Endothelial cell of umbilical vein (primary cell): ENCODE results near the gene CD8A. TPM values are rescaled to one million over a fixed set of nuclear protein-coding genes. Genes with fewer than 3 reads are reported as not detected.

Experiments
- BruUV-seq: library from RNA; stranded (reverse); fragments of 400-500 nt; replicated peaks from 2 replicates; lab custom pipeline; 2021; lab: Mats Ljungman, UMichigan
- CTCF ChIA-PET: fragments of 300-600, 350-600 bp; sonication (Branson Sonifier 250); formaldehyde crosslinking; loops from one replicate; lab custom pipeline; 2021; ENCODE audit warnings: antibody characterized with exemption, inconsistent platforms; lab: Charles Lee
- POLR2A ChIA-PET: fragments of 300-600, 350-600 bp; sonication (Branson Sonifier 250); formaldehyde crosslinking; loops from one replicate; lab custom pipeline; 2021; ENCODE audit warnings: antibody characterized with exemption, inconsistent platforms; lab: Charles Lee
- DNase-seq: peaks from one replicate; pipeline ENCODE4 v3.0.0-alpha.2; 2011; ENCODE audit warnings: low read depth, low spot score
- FAIRE-seq: peaks from 2 replicates; lab custom pipeline; 2011; peaks lifted over from hg19 to GRCh38; lab: Jason Lieb, UNC
- H2AFZ ChIP-seq: 2 replicates; pipeline ENCODE4 v1.6.0; 2012; ENCODE audit warnings: low read depth, low read length, control low read depth, inconsistent platforms
- H3K27ac ChIP-seq: 2 replicates; pipeline ENCODE4 v1.5.1; 2011; ENCODE audit warnings: low read depth, mild to moderate bottlenecking, control low read depth, low read length, moderate library complexity; ENCODE audit not compliant: insufficient read depth
- H3K27me3 ChIP-seq, 2 experiments: 2 replicates each; pipeline versions ENCODE4 v1.6.0 to v1.6.1; 2011; ENCODE audit warnings: low read length in 2 of 2, mixed read lengths in 1 of 2; ENCODE audit not compliant: control insufficient read depth in 2 of 2, insufficient read depth in 2 of 2
- H3K36me3 ChIP-seq, 2 experiments: 2 replicates in 1 of 2; 3 replicates in 1 of 2; pipeline ENCODE4 v1.5.1; 2011; ENCODE audit warnings: low read length in 2 of 2, mild to moderate bottlenecking in 1 of 2, moderate library complexity in 1 of 2; ENCODE audit not compliant: control insufficient read depth in 2 of 2, insufficient read depth in 2 of 2; ENCODE audit errors: extremely low read depth in 1 of 2
- H3K4me1 ChIP-seq: 3 replicates; pipeline ENCODE4 v1.5.1; 2011; ENCODE audit warnings: mild to moderate bottlenecking, low read length; ENCODE audit not compliant: control insufficient read depth, insufficient read depth; ENCODE audit errors: extremely low read depth
- H3K4me2 ChIP-seq: 2 replicates; pipeline ENCODE4 v1.6.1; 2011; ENCODE audit warnings: low read length, control low read depth, mixed read lengths; ENCODE audit not compliant: insufficient read depth
- H3K4me3 ChIP-seq, 3 experiments: fragments of 200-600 bp in 1 of 3; sonication (generic), shearing (Covaris generic) in 1 of 3; replicated peaks in 1 of 3; 2 replicates each; pipeline ENCODE4 v1.5.1; 2011 to 2016; ENCODE audit warnings: control low read depth in 3 of 3, low read length in 3 of 3, mild to moderate bottlenecking in 2 of 3, inconsistent platforms in 1 of 3, low read depth in 1 of 3, moderate library complexity in 1 of 3; ENCODE audit not compliant: insufficient read depth in 1 of 3
- H3K79me2 ChIP-seq: 2 replicates; pipeline ENCODE4 v1.6.0; 2012; ENCODE audit warnings: low read length, inconsistent platforms; ENCODE audit not compliant: control insufficient read depth, insufficient read depth
- H3K9ac ChIP-seq: replicated peaks from 2 replicates; pipeline ENCODE3; 2011; ENCODE audit warnings: low read length, control low read depth; ENCODE audit not compliant: insufficient read depth; ENCODE audit errors: extremely low read depth
- H3K9me1 ChIP-seq: replicated peaks from 3 replicates; pipeline ENCODE4 v1.6.0; 2011; ENCODE audit warnings: mild to moderate bottlenecking, low read length; ENCODE audit not compliant: control insufficient read depth, insufficient read depth; ENCODE audit errors: extremely low read depth
- H3K9me3 ChIP-seq: replicated peaks from 2 replicates; pipeline ENCODE4 v1.5.1; 2012; ENCODE audit warnings: low read length, inconsistent platforms; ENCODE audit not compliant: control insufficient read depth, insufficient read depth
- H4K20me1 ChIP-seq: replicated peaks from 2 replicates; pipeline ENCODE3; 2011; ENCODE audit warnings: mild to moderate bottlenecking, low read length; ENCODE audit not compliant: control insufficient read depth, insufficient read depth; ENCODE audit errors: extremely low read depth
- EZH2 ChIP-seq: IDR thresholded peaks from 2 replicates; pipeline ENCODE4 v1.6.1; 2012; ENCODE audit warnings: borderline replicate concordance, low read depth, mild to moderate bottlenecking, moderate library complexity, low read length, inconsistent platforms; ENCODE audit not compliant: severe bottlenecking
- FOS ChIP-seq: IDR thresholded peaks from 2 replicates; pipeline ENCODE4 v1.6.1; 2011; ENCODE audit warnings: mild to moderate bottlenecking, low read length, moderate library complexity, borderline replicate concordance; ENCODE audit not compliant: insufficient read depth
- GATA2 ChIP-seq: IDR thresholded peaks from 2 replicates; pipeline ENCODE4 v1.7.0; 2011; ENCODE audit warnings: low read depth, mild to moderate bottlenecking, moderate library complexity, mixed read lengths, low read length; ENCODE audit not compliant: insufficient read length, insufficient read depth
- JUN ChIP-seq: IDR thresholded peaks from 2 replicates; pipeline ENCODE4 v1.6.1; 2011; ENCODE audit warnings: borderline replicate concordance, low read depth; ENCODE audit not compliant: insufficient read length, insufficient read depth
- MAX ChIP-seq: IDR thresholded peaks from 2 replicates; pipeline ENCODE4 v1.6.1; 2011; ENCODE audit not compliant: insufficient read depth, insufficient read length
- POLR2A ChIP-seq: IDR thresholded peaks from 2 replicates; pipeline ENCODE4 v1.6.1; 2012; ENCODE audit warnings: low read depth, mild to moderate bottlenecking, control low read depth, low read length
- POLR2AphosphoS5 ChIP-seq: IDR thresholded peaks from 2 replicates; pipeline ENCODE4 v1.6.1; 2012; ENCODE audit warnings: low read depth, mild to moderate bottlenecking, control low read depth, low read length, moderate library complexity; ENCODE audit not compliant: insufficient read depth
- dilution Hi-C: fragments of 300-500 bp; cut with MboI; formaldehyde crosslinking; loops from one replicate; pipeline ENCODE4 v1.15.0; 2019; ENCODE audit warnings: low sequenced_read_pairs; ENCODE audit not compliant: extremely low pct_ligation_motif_present
- intact Hi-C: fragments of 100-400 bp; cut with micrococcal nuclease; formaldehyde crosslinking; loops from one replicate; pipeline ENCODE4 v1.10.0; 2022
- polyA plus RNA-seq, 4 experiments: library from polyadenylated mRNA; depleted of rRNA in 3 of 4; stranded (reverse) in 3 of 4; unstranded in 1 of 4; fragments of >200 nt; gene quantifications; 2 replicates each; pipeline versions ENCODE4 v1.2.1 to v1.2.3, GENCODE V29; 2011 to 2012; ENCODE audit warnings: missing spikeins in 1 of 4
- total RNA-seq: library from RNA; stranded (reverse); gene quantifications from 2 replicates; pipeline ENCODE4 v1.2.3, GENCODE V29; 2021
- TF ChIP-seq, protein P1 (sequence below), 2 donors: IDR thresholded peaks; 1 replicate in 1 of 2; 2 replicates in 1 of 2; pipeline ENCODE4 v1.5.1; 2011; ENCODE audit warnings: low read length in 2 of 2, mild to moderate bottlenecking in 2 of 2, moderate library complexity in 2 of 2, control low read depth in 1 of 2, inconsistent platforms in 1 of 2, low read depth in 1 of 2; ENCODE audit not compliant: insufficient read depth in 1 of 2; ENCODE audit errors: extremely low read depth in 1 of 2

The CD8A gene
- total and polyA plus RNA-seq, 2 donors (not counting 3 experiments of a cell fraction or from before 2014, with no cell fraction given): not detected

GRCh38 chr2:86776532-86776931 is 14.2 kb downstream of the CD8A start:
- FAIRE-seq (no peak), DNase-seq (no peak)
- Histone ChIP-seq H3K27me3 (peaks cover 0 to 4% of the 10 kb centered on the region in 2 experiments), H3K79me2 (no peaks in the 10 kb centered on the region), H3K27ac (no peak overlapping the region), H3K9ac (no peak overlapping the region), H3K4me2 (no peak overlapping the region), H3K36me3 (peaks cover 0 to 6% of the 10 kb centered on the region in 2 experiments), H3K4me1 (no peaks in the 10 kb centered on the region), H3K4me3 (no peak overlapping the region), H3K9me1 (no peaks in the 10 kb centered on the region), H4K20me1 (no peaks in the 10 kb centered on the region), H3K9me3 (no peaks in the 10 kb centered on the region), H2AFZ (no peak overlapping the region)
- TF ChIP-seq GATA2 (no peak), MAX (no peak), EZH2 (no peak), JUN (no peak), FOS (no peak), POLR2AphosphoS5 (no peak), POLR2A (no peak)
- TF ChIP-seq, protein P1, sequence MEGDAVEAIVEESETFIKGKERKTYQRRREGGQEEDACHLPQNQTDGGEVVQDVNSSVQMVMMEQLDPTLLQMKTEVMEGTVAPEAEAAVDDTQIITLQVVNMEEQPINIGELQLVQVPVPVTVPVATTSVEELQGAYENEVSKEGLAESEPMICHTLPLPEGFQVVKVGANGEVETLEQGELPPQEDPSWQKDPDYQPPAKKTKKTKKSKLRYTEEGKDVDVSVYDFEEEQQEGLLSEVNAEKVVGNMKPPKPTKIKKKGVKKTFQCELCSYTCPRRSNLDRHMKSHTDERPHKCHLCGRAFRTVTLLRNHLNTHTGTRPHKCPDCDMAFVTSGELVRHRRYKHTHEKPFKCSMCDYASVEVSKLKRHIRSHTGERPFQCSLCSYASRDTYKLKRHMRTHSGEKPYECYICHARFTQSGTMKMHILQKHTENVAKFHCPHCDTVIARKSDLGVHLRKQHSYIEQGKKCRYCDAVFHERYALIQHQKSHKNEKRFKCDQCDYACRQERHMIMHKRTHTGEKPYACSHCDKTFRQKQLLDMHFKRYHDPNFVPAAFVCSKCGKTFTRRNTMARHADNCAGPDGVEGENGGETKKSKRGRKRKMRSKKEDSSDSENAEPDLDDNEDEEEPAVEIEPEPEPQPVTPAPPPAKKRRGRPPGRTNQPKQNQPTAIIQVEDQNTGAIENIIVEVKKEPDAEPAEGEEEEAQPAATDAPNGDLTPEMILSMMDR (IDR thresholded peaks at IDR 0.05; ENCODE audit: extremely low read depth in 1 of 2, insufficient read depth in 1 of 2, low read depth in 1 of 2, low read length in 2 of 2): no peak
- intact Hi-C loops (no loop called here), dilution Hi-C loops (no loop called here)
- CTCF ChIA-PET: no interaction called here
- BruUV-seq: no TSS peak
- POLR2A ChIA-PET: no interaction called here
